ENCODE data around the gene SCRN1.
"Not testable (repeated sequence)": the region's sequence is repeated elsewhere in the genome, so short reads cannot be mapped to it uniquely, and the experiment has no call there.

Gene SCRN1

DNA sequence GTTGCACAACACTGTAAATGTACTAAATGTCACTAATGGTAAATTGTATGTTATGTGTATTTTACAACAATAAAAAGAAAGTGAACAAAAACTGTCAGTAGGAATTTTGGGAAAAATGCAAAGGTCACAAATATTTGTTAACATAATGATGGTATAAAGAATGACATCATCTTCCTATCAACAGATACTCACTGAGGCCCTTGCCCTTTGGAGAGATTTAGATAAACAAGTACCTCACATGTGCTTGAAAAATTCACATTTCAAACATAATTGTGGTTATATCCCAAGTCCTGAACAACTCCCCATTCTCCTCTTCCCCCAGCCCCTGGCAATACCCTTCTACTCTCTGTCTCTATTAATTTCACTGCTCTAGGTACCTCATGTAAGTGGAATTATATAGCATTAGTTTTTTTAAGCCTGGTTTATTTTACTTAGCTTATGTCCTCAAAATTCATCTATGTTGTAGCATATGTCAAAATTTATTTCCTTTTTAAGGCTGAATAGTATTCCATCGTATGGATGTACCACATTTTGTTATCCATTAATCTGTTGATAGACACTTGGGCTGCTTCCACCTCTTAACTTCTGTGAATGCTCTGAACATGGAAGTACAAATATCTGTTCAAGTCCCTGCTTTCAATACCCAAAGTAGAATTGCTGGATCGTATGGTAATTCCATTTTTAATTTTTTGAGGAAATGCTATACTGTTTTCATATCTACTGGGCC, 92.8 kb downstream of the SCRN1 start:
- Histone ChIP-seq H3K4me1 (ENCODE audit: insufficient read depth, insufficient read length) (no peaks in the 10 kb centered on the region), H3K36me3 (ENCODE audit: insufficient read depth, insufficient read length, low read length) (no peaks in the 10 kb centered on the region), H3K9ac (ENCODE audit: insufficient read length, low read depth) (no peak overlapping the region), H3K4me3 (ENCODE audit: insufficient read length, low read depth) (no peak overlapping the region), H3K9me3 (ENCODE audit: insufficient read depth, low read length) (peaks cover 6% of the 10 kb centered on the region), H3K27me3 (ENCODE audit: insufficient read depth, insufficient read length) (no peaks in the 10 kb centered on the region)
- no peak for DNase-seq (ENCODE audit: low read depth, low spot score)
- TF ChIP-seq ZNF274 (IDR thresholded peaks at IDR 0.05; ENCODE audit: low read depth, low read length): no peak
- no peak for TF ChIP-seq YY1 (IDR thresholded peaks at IDR 0.05; ENCODE audit: insufficient read depth, insufficient read length)
- no peak for TF ChIP-seq SUZ12 (IDR thresholded peaks at IDR 0.05; ENCODE audit: extremely low read depth, insufficient read depth, insufficient read length)

DNA sequence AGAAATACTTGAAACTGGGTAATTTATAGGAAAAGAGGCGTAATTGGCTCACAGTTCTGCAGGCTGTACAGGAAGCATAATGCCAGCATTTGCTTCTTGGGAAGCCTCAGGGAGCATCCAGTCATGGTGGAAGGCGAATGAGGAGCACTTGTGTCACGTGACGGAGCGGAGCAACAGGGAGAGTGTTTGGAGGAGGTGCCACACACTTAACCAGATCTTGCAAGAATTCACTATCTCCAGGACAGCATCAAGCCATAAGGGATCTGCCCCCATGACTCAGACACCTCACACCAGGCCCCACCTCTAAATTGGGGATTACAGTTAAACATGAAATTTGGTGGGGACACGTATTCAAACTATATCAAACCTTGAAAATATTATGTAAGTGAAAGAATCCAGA, 94.0 kb downstream of the SCRN1 start:
- no peak for DNase-seq (ENCODE audit: low read depth, low spot score)
- TF ChIP-seq ZNF274 (IDR thresholded peaks at IDR 0.05; ENCODE audit: low read depth, low read length) (no peak), SUZ12 (IDR thresholded peaks at IDR 0.05; ENCODE audit: extremely low read depth, insufficient read depth, insufficient read length) (no peak), YY1 (IDR thresholded peaks at IDR 0.05; ENCODE audit: insufficient read depth, insufficient read length) (no peak)
- Histone ChIP-seq H3K4me3 (ENCODE audit: insufficient read length, low read depth) (no peak overlapping the region), H3K27me3 (ENCODE audit: insufficient read depth, insufficient read length) (no peaks in the 10 kb centered on the region), H3K9ac (ENCODE audit: insufficient read length, low read depth) (no peak overlapping the region), H3K4me1 (ENCODE audit: insufficient read depth, insufficient read length) (no peaks in the 10 kb centered on the region), H3K36me3 (ENCODE audit: insufficient read depth, insufficient read length, low read length) (no peaks in the 10 kb centered on the region), H3K9me3 (ENCODE audit: insufficient read depth, low read length) (peaks cover 6% of the 10 kb centered on the region)

DNA sequence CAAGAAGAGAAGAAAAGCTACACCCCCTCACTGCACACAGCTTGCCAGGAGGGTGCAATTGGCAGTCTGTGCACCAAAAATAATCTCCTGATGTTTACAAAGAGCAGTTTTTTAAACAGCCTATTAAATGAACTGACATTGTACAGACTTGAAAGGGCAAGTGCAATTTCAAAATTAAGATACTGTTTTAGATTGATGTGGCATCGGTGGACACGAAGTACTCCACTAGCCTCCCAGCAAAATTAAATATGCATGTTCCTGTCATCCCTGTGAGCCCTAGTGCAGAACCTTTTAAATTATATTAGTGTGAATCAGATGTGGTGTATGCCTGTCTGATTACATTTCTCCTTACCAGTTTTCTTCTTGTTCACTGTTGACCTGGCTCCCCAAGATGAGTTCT, 95.3 kb downstream of the SCRN1 start:
- Histone ChIP-seq H3K4me3 (ENCODE audit: insufficient read length, low read depth) (no peak overlapping the region), H3K36me3 (ENCODE audit: insufficient read depth, insufficient read length, low read length) (no peaks in the 10 kb centered on the region), H3K4me1 (ENCODE audit: insufficient read depth, insufficient read length) (no peaks in the 10 kb centered on the region), H3K27me3 (ENCODE audit: insufficient read depth, insufficient read length) (no peaks in the 10 kb centered on the region), H3K9me3 (ENCODE audit: insufficient read depth, low read length) (peaks cover 6% of the 10 kb centered on the region), H3K9ac (ENCODE audit: insufficient read length, low read depth) (no peak overlapping the region)
- no peak for DNase-seq (ENCODE audit: low read depth, low spot score)
- TF ChIP-seq YY1 (IDR thresholded peaks at IDR 0.05; ENCODE audit: insufficient read depth, insufficient read length) (no peak), SUZ12 (IDR thresholded peaks at IDR 0.05; ENCODE audit: extremely low read depth, insufficient read depth, insufficient read length) (no peak), ZNF274 (IDR thresholded peaks at IDR 0.05; ENCODE audit: low read depth, low read length) (no peak)

DNA sequence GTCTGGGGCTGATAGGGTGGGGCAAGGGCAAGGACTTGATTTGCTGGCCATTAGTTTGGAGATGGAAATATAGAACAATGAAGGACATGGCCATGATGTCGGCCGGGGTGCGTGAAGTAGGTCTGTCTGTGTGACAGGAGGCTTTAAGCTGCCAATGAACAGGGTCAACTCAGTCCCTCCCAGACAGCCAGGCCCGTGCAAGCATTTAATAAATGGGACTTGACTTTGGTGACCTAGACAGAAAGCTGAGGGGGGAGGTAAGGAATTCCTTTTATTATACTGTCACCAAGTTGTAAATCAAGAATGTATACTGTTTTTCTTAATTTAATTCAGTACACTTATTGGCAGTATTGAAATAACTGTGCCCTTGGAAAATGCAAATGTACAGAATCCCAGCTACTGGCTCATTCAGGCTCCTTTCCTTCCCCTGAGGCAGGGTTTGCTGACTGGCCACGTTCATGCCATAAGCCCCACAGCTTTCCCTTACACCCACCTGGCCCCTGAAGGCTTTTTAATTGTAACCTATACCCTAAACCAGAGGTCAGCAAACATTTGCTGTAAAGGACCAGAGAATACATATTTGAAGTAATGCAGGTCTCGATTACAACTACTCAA, 96.1 kb downstream of the SCRN1 start:
- Histone ChIP-seq H3K9ac (ENCODE audit: insufficient read length, low read depth) (no peak overlapping the region), H3K36me3 (ENCODE audit: insufficient read depth, insufficient read length, low read length) (no peaks in the 10 kb centered on the region), H3K9me3 (ENCODE audit: insufficient read depth, low read length) (peaks cover 6% of the 10 kb centered on the region), H3K4me1 (ENCODE audit: insufficient read depth, insufficient read length) (no peaks in the 10 kb centered on the region), H3K4me3 (ENCODE audit: insufficient read length, low read depth) (no peak overlapping the region), H3K27me3 (ENCODE audit: insufficient read depth, insufficient read length) (no peaks in the 10 kb centered on the region)
- no peak for DNase-seq (ENCODE audit: low read depth, low spot score)
- TF ChIP-seq SUZ12 (IDR thresholded peaks at IDR 0.05; ENCODE audit: extremely low read depth, insufficient read depth, insufficient read length) (no peak), YY1 (IDR thresholded peaks at IDR 0.05; ENCODE audit: insufficient read depth, insufficient read length) (no peak), ZNF274 (IDR thresholded peaks at IDR 0.05; ENCODE audit: low read depth, low read length) (no peak)

DNA sequence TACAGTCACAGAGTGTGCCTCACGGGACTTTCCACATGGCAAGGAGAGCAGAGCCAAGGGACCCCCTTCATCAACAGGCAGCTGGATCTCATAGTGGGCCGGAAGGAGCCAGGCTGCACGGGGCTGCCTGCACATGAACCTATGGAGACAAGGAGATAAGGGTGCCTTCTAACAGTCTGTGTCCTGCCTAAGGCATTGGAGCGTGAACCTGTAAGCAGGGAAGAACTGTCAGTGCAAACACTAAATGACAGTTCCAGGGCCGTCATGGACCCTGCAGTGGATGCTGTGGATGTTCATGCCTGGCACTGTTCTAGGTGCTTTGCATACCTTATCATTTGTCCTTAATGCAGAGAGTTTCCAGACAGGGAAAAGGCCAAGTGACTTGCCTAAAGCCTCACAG, 97.4 kb downstream of the SCRN1 start:
- TF ChIP-seq YY1 (IDR thresholded peaks at IDR 0.05; ENCODE audit: insufficient read depth, insufficient read length) (no peak), SUZ12 (IDR thresholded peaks at IDR 0.05; ENCODE audit: extremely low read depth, insufficient read depth, insufficient read length) (no peak), ZNF274 (IDR thresholded peaks at IDR 0.05; ENCODE audit: low read depth, low read length) (no peak)

DNA sequence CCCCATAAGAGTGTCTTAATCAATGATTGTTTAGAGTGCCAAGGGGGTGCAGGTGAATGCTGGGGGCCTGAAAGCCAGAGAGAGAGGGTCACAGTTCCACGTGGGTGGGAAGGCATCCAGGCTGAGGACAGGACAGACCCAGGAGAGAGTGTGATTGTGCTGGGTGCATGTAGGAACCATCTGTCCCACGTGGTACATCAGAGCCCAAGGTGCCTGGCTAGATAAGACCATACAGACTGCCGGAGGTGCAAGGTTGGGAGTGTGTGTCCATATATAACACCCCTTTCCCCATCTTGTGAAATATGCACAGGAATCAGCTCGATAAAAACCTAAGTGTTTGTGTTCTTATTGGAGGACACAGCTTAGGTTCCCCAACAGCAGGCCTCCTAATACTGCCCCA, 97.8 kb downstream of the SCRN1 start:
- Histone ChIP-seq H3K36me3 (ENCODE audit: insufficient read depth, insufficient read length, low read length) (no peaks in the 10 kb centered on the region), H3K4me1 (ENCODE audit: insufficient read depth, insufficient read length) (no peaks in the 10 kb centered on the region), H3K9me3 (ENCODE audit: insufficient read depth, low read length) (0 out of 2 replicates have a peak, but pooled peaks cover under 1% of the 10 kb centered on the region), H3K9ac (ENCODE audit: insufficient read length, low read depth) (no peak overlapping the region), H3K27me3 (ENCODE audit: insufficient read depth, insufficient read length) (no peaks in the 10 kb centered on the region), H3K4me3 (ENCODE audit: insufficient read length, low read depth) (no peak overlapping the region)
- TF ChIP-seq SUZ12 (IDR thresholded peaks at IDR 0.05; ENCODE audit: extremely low read depth, insufficient read depth, insufficient read length) (no peak), YY1 (IDR thresholded peaks at IDR 0.05; ENCODE audit: insufficient read depth, insufficient read length) (no peak), ZNF274 (IDR thresholded peaks at IDR 0.05; ENCODE audit: low read depth, low read length) (no peak)
- DNase-seq (ENCODE audit: low read depth, low spot score): no peak

More for the DNA sequence above, 97.4 kb downstream of the SCRN1 start:
- Histone ChIP-seq H3K4me3 (ENCODE audit: insufficient read length, low read depth) (no peak overlapping the region), H3K9me3 (ENCODE audit: insufficient read depth, low read length) (peaks cover 5% of the 10 kb centered on the region), H3K9ac (ENCODE audit: insufficient read length, low read depth) (no peak overlapping the region), H3K4me1 (ENCODE audit: insufficient read depth, insufficient read length) (no peaks in the 10 kb centered on the region), H3K27me3 (ENCODE audit: insufficient read depth, insufficient read length) (no peaks in the 10 kb centered on the region), H3K36me3 (ENCODE audit: insufficient read depth, insufficient read length, low read length) (no peaks in the 10 kb centered on the region)
- no peak for DNase-seq (ENCODE audit: low read depth, low spot score)

DNA sequence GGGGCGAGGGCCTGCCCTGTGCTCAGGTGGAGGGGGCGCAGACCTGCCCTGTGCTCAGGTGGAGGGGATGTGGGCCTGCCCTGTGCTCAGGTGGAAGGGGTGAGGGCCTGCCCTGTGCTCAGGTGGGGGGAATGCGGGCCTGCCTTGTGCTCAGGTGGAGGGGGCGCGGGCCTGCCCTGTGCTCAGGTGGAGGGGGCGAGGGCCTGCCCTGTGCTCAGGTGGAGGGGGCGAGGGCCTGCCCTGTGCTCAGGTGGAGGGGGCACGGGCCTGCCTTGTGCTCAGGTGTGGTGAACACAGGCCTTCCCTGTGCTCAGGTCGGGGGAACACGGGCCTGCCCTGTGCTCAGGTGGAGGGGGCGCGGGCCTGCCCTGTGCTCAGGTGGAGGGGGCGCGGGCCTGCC, 98.8 kb downstream of the SCRN1 start:
- H3K27me3 ChIP-seq (ENCODE audit: insufficient read depth, insufficient read length); DNase-seq (ENCODE audit: low read depth, low spot score); H3K36me3 ChIP-seq (ENCODE audit: insufficient read depth, insufficient read length, low read length): not testable (repeated sequence)

More for the DNA sequence above, 98.8 kb downstream of the SCRN1 start:
- not testable (repeated sequence) for H3K9me3 ChIP-seq (ENCODE audit: insufficient read depth, low read length); H3K9ac ChIP-seq (ENCODE audit: insufficient read length, low read depth); H3K4me3 ChIP-seq (ENCODE audit: insufficient read length, low read depth); H3K4me1 ChIP-seq (ENCODE audit: insufficient read depth, insufficient read length)
